ENCODE results near the gene FBXO28. TPM values are rescaled to one million over a fixed set of nuclear protein-coding genes. Genes with fewer than 3 reads are reported as not detected.
A peak's percentile ranks its signal among the peaks of the same experiment; 100 is the strongest.

The FBXO28 gene
- total RNA-seq, 1 experiment from 2014 or later = 45.8 TPM

- no peaks in the 10 kb centered on the region for H3K27me3 ChIP-seq (replicated peaks; ENCODE audit: insufficient read depth, low read depth, low read length, poor library complexity)
- intact Hi-C loops (cut with micrococcal nuclease; ENCODE audit: unreplicated experiment) = no loop called here
- CTCF ChIA-PET = no interaction called here
These were observed 46.7 kb upstream of the FBXO28 start for GRCh38 chr1:224067207-224067606.

GRCh38 chr1:224067621-224068457 is 46.1 kb upstream of the FBXO28 start:
- ChIA-PET POLR2A (ENCODE audit: low non-redundant PET) (interaction anchor here (0.6 kb wide), 2 partner anchors 39 to 1462 kb away, joined by 3 to 5 read pairs; no protein-coding TSS in a partner anchor), CTCF (no interaction called here)
- H3K4me1 ChIP-seq (ENCODE audit: insufficient read depth, low read length, poor library complexity, severe bottlenecking) = peaks cover 21% of the 10 kb centered on the region
- intact Hi-C loops (cut with micrococcal nuclease; ENCODE audit: unreplicated experiment) = no loop called here
- H3K9me3 ChIP-seq (ENCODE audit: low read depth, low read length, poor library complexity, severe bottlenecking) = peaks cover 4% of the 10 kb centered on the region
- H3K36me3 ChIP-seq (ENCODE audit: insufficient read depth, low read length, poor library complexity, severe bottlenecking) = no peaks in the 10 kb centered on the region
- TF ChIP-seq CTCF (conservative IDR thresholded peaks at IDR 0.05; ENCODE audit: low read depth, low read length) (no peak), EZH2 (IDR thresholded peaks at IDR 0.05; ENCODE audit: borderline replicate concordance, low read depth, low read length, poor library complexity, severe bottlenecking) (no peak)
- peak overlapping the region; percentile 50 for H3K27ac ChIP-seq (ENCODE audit: low read depth, low read length, poor library complexity, severe bottlenecking)
- no TSS peak for BruUV-seq (replicated peaks)
- DNase-seq (ENCODE audit: low spot score) = peak; percentile 75
- no peaks in the 10 kb centered on the region for H3K27me3 ChIP-seq (replicated peaks; ENCODE audit: insufficient read depth, low read depth, low read length, poor library complexity)
- H3K4me3 ChIP-seq (ENCODE audit: low read depth, low read length, poor library complexity, severe bottlenecking) = no peak overlapping the region

More at GRCh38 chr1:224067207-224067606, 46.7 kb upstream of the FBXO28 start:
- no peak overlapping the region for H3K4me3 ChIP-seq (ENCODE audit: low read depth, low read length, poor library complexity, severe bottlenecking)
- H3K4me1 ChIP-seq (ENCODE audit: insufficient read depth, low read length, poor library complexity, severe bottlenecking) = peaks cover 21% of the 10 kb centered on the region
- POLR2A ChIA-PET (ENCODE audit: low non-redundant PET) = interaction anchor here (0.6 kb wide), 2 partner anchors 39 to 1461 kb away, joined by 3 to 5 read pairs; no protein-coding TSS in a partner anchor
- no peaks in the 10 kb centered on the region for H3K9me3 ChIP-seq (ENCODE audit: low read depth, low read length, poor library complexity, severe bottlenecking)
- TF ChIP-seq CTCF (conservative IDR thresholded peaks at IDR 0.05; ENCODE audit: low read depth, low read length) (no peak), EZH2 (IDR thresholded peaks at IDR 0.05; ENCODE audit: borderline replicate concordance, low read depth, low read length, poor library complexity, severe bottlenecking) (no peak)
- peak; percentile 56 for DNase-seq (ENCODE audit: low spot score)
- no peaks in the 10 kb centered on the region for H3K36me3 ChIP-seq (ENCODE audit: insufficient read depth, low read length, poor library complexity, severe bottlenecking)
- BruUV-seq (replicated peaks) = no TSS peak
- H3K27ac ChIP-seq (ENCODE audit: low read depth, low read length, poor library complexity, severe bottlenecking) = peak overlapping the region; percentile 50

GRCh38 chr1:224068458-224069072 is 45.3 kb upstream of the FBXO28 start:
- POLR2A ChIA-PET (ENCODE audit: low non-redundant PET) = no interaction called here
- BruUV-seq (replicated peaks) = no TSS peak
- H3K27ac ChIP-seq (ENCODE audit: low read depth, low read length, poor library complexity, severe bottlenecking) = peak overlapping the region; percentile 25
- no peak for DNase-seq (ENCODE audit: low spot score)
- intact Hi-C loops (cut with micrococcal nuclease; ENCODE audit: unreplicated experiment) = no loop called here
- H3K4me3 ChIP-seq (ENCODE audit: low read depth, low read length, poor library complexity, severe bottlenecking) = no peak overlapping the region
- no peaks in the 10 kb centered on the region for H3K36me3 ChIP-seq (ENCODE audit: insufficient read depth, low read length, poor library complexity, severe bottlenecking)
- H3K9me3 ChIP-seq (ENCODE audit: low read depth, low read length, poor library complexity, severe bottlenecking) = peaks cover 12% of the 10 kb centered on the region
- H3K4me1 ChIP-seq (ENCODE audit: insufficient read depth, low read length, poor library complexity, severe bottlenecking) = peaks cover 21% of the 10 kb centered on the region
- CTCF ChIA-PET = no interaction called here
- H3K27me3 ChIP-seq (replicated peaks; ENCODE audit: insufficient read depth, low read depth, low read length, poor library complexity) = no peaks in the 10 kb centered on the region
- TF ChIP-seq EZH2 (IDR thresholded peaks at IDR 0.05; ENCODE audit: borderline replicate concordance, low read depth, low read length, poor library complexity, severe bottlenecking) (no peak), CTCF (conservative IDR thresholded peaks at IDR 0.05; ENCODE audit: low read depth, low read length) (no peak)
